Measurements from ENCODE around the gene FLT3.
"Not testable (repeated sequence)": the region's sequence is repeated elsewhere in the genome, so short reads cannot be mapped to it uniquely, and the experiment has no call there.

FLT3 gene

GRCh38 chr13:27972478-27972820 lies 127.9 kb downstream of the FLT3 start:
- no peak for DNase-seq (ENCODE audit: low read depth)

- no peak for DNase-seq (ENCODE audit: low read depth)
These were observed 128.4 kb downstream of the FLT3 start for GRCh38 chr13:27971776-27972477.

GRCh38 chr13:27971236-27971645 lies 129.1 kb downstream of the FLT3 start:
- DNase-seq (ENCODE audit: low read depth) = no peak

DNA sequence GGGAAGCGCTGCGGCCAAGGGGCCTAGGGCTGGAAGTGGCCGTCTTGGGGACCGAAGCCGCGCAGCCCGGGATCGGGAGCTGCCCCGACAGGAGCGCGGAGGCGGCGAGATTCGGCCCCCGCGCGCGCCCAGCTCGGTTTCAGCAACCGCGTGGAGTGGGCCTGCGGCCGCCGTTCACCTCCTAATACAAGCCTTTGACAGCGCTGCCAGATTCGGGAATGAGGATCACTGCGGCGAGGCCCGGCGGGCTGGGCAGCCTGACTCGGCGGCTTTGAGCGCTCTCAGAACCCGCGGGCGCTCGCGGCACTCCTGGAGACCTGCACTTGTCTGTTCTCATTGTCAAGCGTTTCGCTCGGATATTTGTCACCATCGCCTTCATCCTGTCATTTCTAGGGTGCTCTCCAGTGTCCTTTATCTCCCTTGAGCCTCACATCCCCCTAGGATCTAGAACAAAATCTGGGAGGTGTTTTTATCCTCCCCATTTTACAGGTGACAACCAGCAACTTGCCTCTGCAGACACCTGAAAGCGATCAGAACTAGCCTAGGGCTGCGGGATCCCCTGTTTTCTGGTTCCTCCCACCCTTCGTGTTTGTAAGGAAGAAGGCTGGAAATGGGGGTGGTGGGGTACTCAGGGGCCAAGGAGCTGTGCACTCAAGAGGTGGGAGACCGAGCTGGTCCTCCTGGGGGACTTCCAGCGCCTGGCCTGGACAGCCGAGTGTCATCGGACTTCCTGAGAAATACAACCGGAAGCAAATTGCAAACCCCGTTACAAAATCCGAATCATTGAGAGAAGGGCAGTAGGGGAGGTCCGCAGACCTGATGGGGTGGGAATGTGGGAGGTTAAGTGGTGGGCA lies 129.8 kb downstream of the FLT3 start:
- no peak for DNase-seq (ENCODE audit: low read depth)

DNA sequence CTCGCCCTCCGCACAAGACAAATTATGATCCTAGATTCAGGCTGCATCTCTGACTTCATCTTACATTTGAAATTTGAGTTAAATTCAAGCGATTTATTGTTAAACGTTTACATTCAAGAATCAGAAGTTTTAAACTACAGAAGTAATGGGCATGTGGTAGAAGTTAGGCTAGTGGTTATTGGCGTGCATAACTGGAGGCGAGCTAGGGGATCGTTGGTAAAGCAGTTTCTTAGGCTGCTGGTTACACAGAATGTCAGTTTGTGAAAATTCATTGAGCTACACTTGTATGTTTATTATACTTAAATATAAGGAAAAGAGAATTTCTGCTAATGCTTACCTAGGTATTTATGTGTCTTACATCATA lies 130.5 kb downstream of the FLT3 start:
- no peak for DNase-seq (ENCODE audit: low read depth)

DNA sequence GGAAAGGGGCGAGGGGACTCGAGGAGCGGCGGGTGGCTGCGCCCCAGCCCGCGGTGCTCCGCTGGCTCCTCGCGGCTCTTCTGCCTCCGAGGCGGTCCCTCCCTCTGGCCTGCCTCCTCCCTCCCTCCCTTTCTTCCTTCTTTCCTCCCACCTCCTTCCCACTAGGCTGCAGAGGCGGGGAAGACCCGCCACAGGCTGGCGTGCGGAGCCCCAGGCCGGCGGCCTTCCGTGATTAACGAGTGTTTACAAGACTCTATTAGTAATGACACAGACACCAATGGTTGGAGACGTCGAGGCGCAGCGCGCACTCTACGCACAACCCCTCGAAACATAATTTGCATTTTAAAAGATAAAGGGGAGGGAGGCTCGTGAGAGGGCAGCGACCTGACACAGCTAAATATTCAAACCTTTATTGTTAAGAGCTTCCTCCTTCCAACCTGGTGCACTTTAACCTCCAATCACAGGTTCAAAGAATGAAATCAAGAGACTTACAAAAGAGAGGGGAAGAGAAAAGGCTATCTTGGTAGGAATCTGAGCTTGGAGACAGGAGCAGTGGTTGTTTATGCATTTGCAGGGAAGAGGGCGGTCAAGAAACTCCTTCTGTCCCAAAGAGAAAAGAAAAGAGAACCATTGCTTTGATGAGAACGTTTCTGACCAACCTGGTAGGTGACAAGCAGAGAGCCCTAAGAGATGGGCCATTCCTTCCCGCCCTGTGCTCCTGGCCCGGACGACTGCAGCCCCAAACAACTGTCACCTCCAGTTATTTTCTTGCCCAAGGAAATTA lies 131.1 kb downstream of the FLT3 start, which contains the start of gene CDX2:
Gene CDX2, minus strand, starts transcription at position 234 of the 784 bp plus-strand sequence. CDS start 309 bp downstream, outside the sequence.
- DNase-seq (ENCODE audit: low read depth) = no peak

DNA sequence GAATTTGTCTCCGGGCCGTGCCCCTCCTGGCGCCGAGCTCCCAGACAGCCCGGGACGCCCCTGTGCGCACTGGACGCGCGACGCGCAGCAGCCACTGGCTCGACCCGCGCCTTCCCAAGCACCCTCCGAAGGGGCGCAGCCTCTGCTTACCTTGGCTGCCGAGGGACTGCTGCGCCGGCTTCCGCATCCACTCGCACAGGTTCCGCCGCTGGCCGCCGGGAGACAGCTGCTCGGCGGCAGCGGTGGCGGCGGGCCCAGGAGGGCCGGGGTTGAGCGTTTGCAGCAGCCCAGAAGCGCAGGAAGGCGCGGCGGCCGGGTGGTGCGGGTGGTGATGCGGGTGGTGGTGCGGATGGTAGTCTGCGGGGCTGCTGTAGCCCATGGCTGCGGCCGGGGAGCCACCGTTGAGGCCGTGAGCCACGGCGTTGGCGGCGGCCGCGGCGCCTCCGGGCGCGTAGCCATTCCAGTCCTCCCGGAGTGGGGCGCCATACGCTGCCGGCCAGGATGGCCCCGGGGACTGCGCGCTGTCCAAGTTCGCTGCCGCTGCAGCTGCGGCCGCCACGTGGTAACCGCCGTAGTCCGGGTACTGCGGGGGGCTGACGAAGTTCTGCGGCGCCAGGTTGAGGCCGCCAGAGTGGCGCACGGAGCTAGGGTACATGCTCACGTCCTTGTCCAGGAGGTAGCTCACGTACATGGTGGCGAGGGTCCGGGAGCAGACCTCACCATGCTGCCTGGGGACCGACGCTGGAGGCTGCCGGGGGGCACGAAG lies 131.9 kb downstream of the FLT3 start:
- DNase-seq (ENCODE audit: low read depth) = no peak

GRCh38 chr13:27967736-27968315 lies 132.6 kb downstream of the FLT3 start:
- DNase-seq (ENCODE audit: low read depth) = no peak

- no peak for DNase-seq (ENCODE audit: low read depth)
These were observed 133.1 kb downstream of the FLT3 start for GRCh38 chr13:27967203-27967735.

DNA sequence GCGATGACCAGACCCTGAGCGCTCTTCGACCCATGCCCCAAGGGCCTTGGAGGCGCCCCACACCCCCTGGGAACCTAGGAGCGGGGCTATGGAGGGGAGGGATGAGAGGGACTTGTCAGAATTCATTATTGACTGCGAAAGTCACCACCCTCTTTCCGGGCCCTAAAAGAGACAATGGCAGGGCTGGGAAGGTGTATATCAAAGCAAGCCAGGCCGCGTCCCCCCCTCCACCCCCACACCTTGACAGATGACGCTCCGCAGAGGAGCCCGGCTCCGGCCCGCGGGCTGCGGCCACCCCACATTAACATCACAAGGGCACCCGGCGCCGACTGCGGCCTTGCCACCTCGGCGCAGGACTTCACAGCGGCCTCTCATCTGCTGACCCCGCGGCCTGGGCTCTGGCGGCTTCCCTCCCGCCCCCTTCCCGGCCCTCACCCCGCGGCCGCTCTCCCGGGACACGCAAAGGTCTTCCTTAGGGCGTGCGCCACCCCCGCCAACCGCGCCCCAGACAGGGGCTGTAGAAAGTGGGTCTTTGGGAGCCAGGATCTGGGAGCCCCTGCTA lies 133.7 kb downstream of the FLT3 start:
- no peak for DNase-seq (ENCODE audit: low read depth)

DNA sequence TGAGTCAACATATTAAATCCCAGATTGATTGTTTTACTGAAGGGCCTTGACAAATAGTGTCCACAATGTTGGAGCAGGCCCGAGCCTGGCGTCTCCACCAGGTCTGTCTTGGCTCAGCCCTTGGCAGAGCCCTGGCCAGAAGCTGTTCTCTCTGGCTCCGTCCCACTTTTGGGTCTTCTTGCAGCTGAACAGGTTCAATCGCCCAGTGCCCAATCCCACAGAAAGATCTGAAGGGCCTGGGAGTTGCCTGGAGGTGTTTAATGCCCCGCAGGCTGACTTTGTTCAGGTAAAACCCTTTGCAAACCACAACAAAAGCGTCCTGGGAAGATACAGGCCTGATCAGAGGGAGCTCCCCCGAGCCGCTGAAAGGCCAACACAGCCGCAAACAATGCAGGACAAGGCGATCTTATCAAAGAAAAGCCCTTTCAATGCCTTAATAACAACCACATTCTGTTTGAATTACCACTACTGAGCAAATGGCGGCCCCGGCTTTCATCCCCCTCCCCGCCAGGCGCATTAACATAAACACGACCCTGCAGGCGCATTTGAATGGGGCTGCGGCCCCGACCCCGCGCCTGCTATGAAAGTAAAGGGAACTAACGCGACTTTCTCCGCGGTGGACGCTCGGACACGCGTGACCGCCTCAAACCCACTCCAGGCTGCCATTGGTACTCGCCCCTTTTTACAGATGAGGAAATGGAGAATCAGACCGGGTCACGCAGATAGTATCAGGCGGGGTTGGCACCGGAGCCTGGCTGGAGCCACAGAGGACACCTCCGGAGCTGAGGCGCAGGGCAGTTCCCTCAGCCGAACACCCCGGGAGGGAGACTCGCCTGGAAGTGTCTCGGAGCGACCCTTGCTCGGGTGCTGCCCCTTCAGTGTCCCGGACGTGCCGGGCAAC lies 134.4 kb downstream of the FLT3 start:
- DNase-seq (ENCODE audit: low read depth) = no peak

- no peak for DNase-seq (ENCODE audit: low read depth)
These were observed 135.0 kb downstream of the FLT3 start for GRCh38 chr13:27965343-27965739.

- DNase-seq (ENCODE audit: low read depth) = no peak
These were observed 135.5 kb downstream of the FLT3 start for GRCh38 chr13:27964741-27965323.

- not testable (repeated sequence) for DNase-seq (ENCODE audit: low read depth)
These were observed 136.2 kb downstream of the FLT3 start for GRCh38 chr13:27964206-27964605.

DNA sequence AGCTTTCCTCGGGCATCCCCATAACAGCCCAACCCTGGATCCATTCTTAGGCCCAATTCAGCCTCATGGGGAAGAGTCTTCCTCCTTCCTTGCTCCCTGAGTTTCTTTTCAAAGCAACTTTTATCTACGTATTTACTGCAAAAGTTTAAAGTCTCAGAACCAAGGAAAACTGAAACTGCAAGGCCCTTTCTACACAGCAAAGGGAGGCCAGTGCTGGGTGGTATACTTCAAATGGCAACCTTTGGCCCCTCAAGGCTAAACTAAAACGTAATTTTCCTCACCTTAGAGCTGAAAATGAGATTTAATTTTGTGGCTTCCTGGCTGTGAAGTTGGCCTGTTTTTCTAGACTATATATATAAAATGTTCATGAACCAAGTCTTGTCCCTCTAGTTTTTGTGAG lies 136.9 kb downstream of the FLT3 start:
- DNase-seq (ENCODE audit: low read depth) = no peak

GRCh38 chr13:27962982-27963381 lies 137.4 kb downstream of the FLT3 start:
- DNase-seq (ENCODE audit: low read depth) = no peak

DNA sequence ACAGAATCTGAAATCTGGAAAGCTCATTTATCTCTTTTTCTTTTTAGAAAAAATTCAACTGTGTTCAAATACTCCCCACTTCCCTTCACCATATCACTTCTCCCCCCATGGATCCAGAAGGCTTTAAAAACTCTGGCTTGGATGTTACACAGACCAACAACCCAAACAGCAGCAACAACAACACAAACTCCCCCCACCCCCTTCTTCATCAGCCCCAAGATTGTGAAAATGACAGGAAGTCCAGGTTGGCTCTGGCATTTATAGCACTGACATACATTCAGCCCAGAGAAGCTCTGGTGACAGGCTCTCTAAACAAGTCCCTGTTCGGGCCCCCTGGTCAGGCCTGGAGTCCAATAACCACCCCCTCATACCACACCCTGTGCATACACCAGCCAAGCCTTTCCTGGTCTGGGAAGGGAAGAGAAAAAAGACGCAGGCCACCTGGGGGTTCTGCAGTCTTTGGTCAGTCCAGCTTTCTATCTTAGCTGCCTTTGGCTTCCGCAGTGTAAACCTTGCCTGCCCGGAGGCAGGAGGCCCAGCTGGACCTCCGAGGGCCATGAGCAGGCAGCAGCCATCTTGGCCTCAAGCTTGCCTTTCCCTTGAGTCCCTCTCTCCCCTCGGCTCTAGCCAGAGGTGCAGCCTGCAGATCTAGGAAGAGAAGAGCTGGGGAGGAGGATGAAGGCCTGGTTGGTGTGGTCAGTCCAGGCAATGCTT lies 138.1 kb downstream of the FLT3 start:
- DNase-seq (ENCODE audit: low read depth) = no peak

DNA sequence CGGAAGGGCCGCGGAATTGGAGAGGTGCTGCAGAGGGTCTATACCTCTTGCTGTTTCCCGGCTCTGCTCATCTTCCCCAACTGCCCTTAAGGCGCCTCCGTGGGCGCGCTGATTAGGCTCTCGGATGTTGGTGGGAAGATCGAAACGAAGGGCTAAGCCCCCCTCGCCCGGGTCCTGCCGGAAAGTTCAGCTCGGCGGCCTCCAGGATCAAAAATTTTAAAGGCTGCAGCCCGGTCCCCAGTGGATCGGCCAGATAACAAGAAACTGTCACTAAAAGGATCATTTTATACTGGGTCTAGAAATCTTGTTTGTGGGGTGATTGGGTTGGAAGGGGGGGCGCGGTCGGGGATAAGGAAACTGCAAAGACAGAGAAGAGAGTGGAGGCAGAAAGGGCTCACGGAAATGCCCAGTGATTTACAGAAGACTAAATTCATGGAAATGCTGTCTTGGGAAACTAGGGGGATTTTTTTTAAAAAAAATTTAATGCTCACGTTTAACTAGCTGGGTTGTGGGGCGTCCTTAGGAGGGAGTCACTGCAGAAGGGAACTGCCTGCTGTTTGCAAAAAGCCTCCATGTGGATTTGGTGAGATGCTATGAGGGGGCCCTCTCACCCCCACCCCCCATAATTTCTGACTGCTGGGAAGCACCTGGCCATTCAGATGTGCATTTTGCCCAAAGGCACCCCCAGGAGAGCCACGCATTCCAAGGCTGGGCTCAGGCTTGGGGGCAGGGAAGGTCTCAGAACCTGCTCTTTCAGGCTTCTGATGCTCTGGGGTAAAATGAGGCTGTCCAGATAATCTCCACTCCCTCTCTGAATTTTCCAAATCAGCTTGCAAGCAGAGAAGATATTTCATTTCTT lies 138.9 kb downstream of the FLT3 start:
- DNase-seq (ENCODE audit: low read depth) = no peak
